Neural progenitor cell (in vitro differentiated cells): ENCODE results near the gene NFATC2IP. TPM values are rescaled to one million over a fixed set of nuclear protein-coding genes. Genes with fewer than 3 reads are reported as not detected.

Source experiments
- DNase-seq: peaks from one replicate; pipeline ENCODE4 v3.0.0-alpha.2; 2016; ENCODE audit warnings: low spot score
- H2AFZ ChIP-seq: fragments of 200-600 bp; sonication (generic); replicated peaks from 2 replicates; pipeline ENCODE4 v1.6.1; 2016; ENCODE audit warnings: antibody characterized with exemption
- H3F3A ChIP-seq: fragments of 200-600 bp; sonication (generic); 2 replicates; pipeline ENCODE4 v1.6.1; 2016; ENCODE audit warnings: antibody characterized with exemption, low read depth
- H3K27ac ChIP-seq: fragments of 200-600 bp; sonication (generic); 2 replicates; pipeline ENCODE4 v1.5.1; 2016; ENCODE audit warnings: mild to moderate bottlenecking
- H3K27me3 ChIP-seq: fragments of 200-600 bp; sonication (generic); 2 replicates; pipeline ENCODE4 v1.6.1; 2016; ENCODE audit warnings: mild to moderate bottlenecking, moderate library complexity
- H3K36me3 ChIP-seq: fragments of 200-600 bp; sonication (generic); 2 replicates; pipeline ENCODE4 v1.5.1; 2016
- H3K4me1 ChIP-seq: fragments of 200-600 bp; sonication (generic); 2 replicates; pipeline ENCODE4 v1.6.1; 2016; ENCODE audit warnings: mixed run types
- H3K4me2 ChIP-seq: fragments of 200-600 bp; sonication (generic); 2 replicates; pipeline ENCODE4 v1.6.1; 2016
- H3K4me3 ChIP-seq: fragments of 200-600 bp; sonication (generic); 2 replicates; pipeline ENCODE4 v1.5.1; 2016
- H3K79me2 ChIP-seq: fragments of 200-600 bp; sonication (generic); 2 replicates; pipeline ENCODE4 v1.6.1; 2016; ENCODE audit warnings: low read depth
- H3K9ac ChIP-seq: fragments of 200-600 bp; sonication (generic); 2 replicates; pipeline ENCODE4 v1.6.1; 2016
- H3K9me3 ChIP-seq: fragments of 200-600 bp; sonication (generic); 2 replicates; pipeline ENCODE4 v1.5.1; 2016; ENCODE audit warnings: low read depth
- H4K20me1 ChIP-seq: fragments of 200-600 bp; sonication (generic); 2 replicates; pipeline ENCODE4 v1.6.1; 2016; ENCODE audit warnings: low read depth
- H3K27ac Mint-ChIP-seq: 3 replicates; pipeline ENCODE4 v1.8.0; 2021; ENCODE audit warnings: mixed read lengths
- H3K27me3 Mint-ChIP-seq: 2 replicates; pipeline ENCODE4 v1.8.0; 2022; ENCODE audit warnings: low read depth, mild to moderate bottlenecking, inconsistent platforms, moderate library complexity, mixed read lengths; ENCODE audit not compliant: insufficient read depth
- H3K36me3 Mint-ChIP-seq: 3 replicates; pipeline ENCODE4 v1.8.0; 2021; ENCODE audit warnings: mixed read lengths
- H3K4me1 Mint-ChIP-seq: 3 replicates; pipeline ENCODE4 v1.8.0; 2021; ENCODE audit warnings: mixed read lengths
- H3K4me3 Mint-ChIP-seq: 3 replicates; pipeline ENCODE4 v1.8.0; 2021; ENCODE audit warnings: mild to moderate bottlenecking, moderate library complexity, mixed read lengths
- H3K9me3 Mint-ChIP-seq: 3 replicates; pipeline ENCODE4 v1.8.0; 2020; ENCODE audit warnings: mixed read lengths
- CTCF ChIP-seq: fragments of 200-600 bp; sonication (generic); IDR thresholded peaks from 2 replicates; pipeline ENCODE4 v1.5.1; 2017; ENCODE audit warnings: antibody characterized with exemption, mild to moderate bottlenecking
- EZH2 ChIP-seq: fragments of 200-600 bp; sonication (generic); IDR thresholded peaks from 2 replicates; pipeline ENCODE4 v1.6.1; 2017; ENCODE audit warnings: antibody characterized with exemption, mild to moderate bottlenecking, moderate library complexity
- EZH2phosphoT487 ChIP-seq: fragments of 200-600 bp; sonication (generic); IDR thresholded peaks from 2 replicates; pipeline ENCODE4 v1.6.1; 2017; ENCODE audit warnings: antibody characterized with exemption
- total RNA-seq: library from RNA; depleted of rRNA; stranded (reverse); fragments of >200 nt; gene quantifications from 2 replicates; pipeline ENCODE4 v1.2.3, GENCODE V29; 2015; ENCODE audit warnings: low replicate concordance

The NFATC2IP gene
- total RNA-seq, 1 donor from 2014 or later, result 33.2 TPM

GRCh38 chr16:29011112-29011511 lies 60.4 kb downstream of the NFATC2IP start:
- Mint-ChIP-seq H3K36me3 (no peaks in the 10 kb centered on the region), H3K4me1 (no peaks in the 10 kb centered on the region), H3K27ac (no peak overlapping the region), H3K9me3 (no peaks in the 10 kb centered on the region), H3K27me3 (peaks cover 3% of the 10 kb centered on the region), H3K4me3 (no peak overlapping the region)
- Histone ChIP-seq H3K4me2 (no peak overlapping the region), H3K27ac (no peak overlapping the region), H3F3A (no peaks in the 10 kb centered on the region), H3K36me3 (no peaks in the 10 kb centered on the region), H3K9ac (no peak overlapping the region), H3K27me3 (no peaks in the 10 kb centered on the region), H3K4me1 (no peaks in the 10 kb centered on the region), H4K20me1 (no peaks in the 10 kb centered on the region), H3K4me3 (no peak overlapping the region), H3K9me3 (no peaks in the 10 kb centered on the region), H3K79me2 (no peaks in the 10 kb centered on the region), H2AFZ (peak overlapping the region; percentile 29)
- peak; percentile 48 for DNase-seq
- TF ChIP-seq EZH2 (no peak), CTCF (peak; percentile 31)

GRCh38 chr16:29011851-29012250 lies 61.1 kb downstream of the NFATC2IP start:
- Histone ChIP-seq H3K4me1 (no peaks in the 10 kb centered on the region), H3K4me2 (no peak overlapping the region), H3K27ac (no peak overlapping the region), H3F3A (no peaks in the 10 kb centered on the region), H2AFZ (no peak overlapping the region), H4K20me1 (no peaks in the 10 kb centered on the region), H3K36me3 (no peaks in the 10 kb centered on the region), H3K9me3 (no peaks in the 10 kb centered on the region), H3K9ac (no peak overlapping the region), H3K79me2 (no peaks in the 10 kb centered on the region), H3K27me3 (no peaks in the 10 kb centered on the region), H3K4me3 (no peak overlapping the region)
- Mint-ChIP-seq H3K4me3 (no peak overlapping the region), H3K36me3 (no peaks in the 10 kb centered on the region), H3K4me1 (no peaks in the 10 kb centered on the region), H3K27ac (no peak overlapping the region), H3K9me3 (no peaks in the 10 kb centered on the region), H3K27me3 (peaks cover 3% of the 10 kb centered on the region)
- TF ChIP-seq CTCF (no peak), EZH2 (no peak), EZH2phosphoT487 (no peak)
- no peak for DNase-seq

- Histone ChIP-seq H3F3A (no peaks in the 10 kb centered on the region), H3K36me3 (no peaks in the 10 kb centered on the region), H3K4me3 (no peak overlapping the region), H3K27ac (no peak overlapping the region), H3K9me3 (no peaks in the 10 kb centered on the region), H3K4me2 (no peak overlapping the region), H4K20me1 (no peaks in the 10 kb centered on the region), H3K79me2 (no peaks in the 10 kb centered on the region), H2AFZ (no peak overlapping the region), H3K9ac (no peak overlapping the region), H3K27me3 (no peaks in the 10 kb centered on the region), H3K4me1 (no peaks in the 10 kb centered on the region)
- TF ChIP-seq EZH2 (no peak), CTCF (no peak), EZH2phosphoT487 (no peak)
- H3K36me3 Mint-ChIP-seq, result no peaks in the 10 kb centered on the region
- DNase-seq, result no peak
- H3K9me3 Mint-ChIP-seq, result no peaks in the 10 kb centered on the region
- no peaks in the 10 kb centered on the region for H3K4me1 Mint-ChIP-seq
- H3K4me3 Mint-ChIP-seq, result no peak overlapping the region
- H3K27ac Mint-ChIP-seq, result no peak overlapping the region
- H3K27me3 Mint-ChIP-seq, result peaks cover 3% of the 10 kb centered on the region
Observed at GRCh38 chr16:29012913-29013553, 62.3 kb downstream of the NFATC2IP start.
